ENCODE data around the gene TMEM207.

- TF ChIP-seq CTCF (IDR thresholded peaks at IDR 0.05; ENCODE audit: low read depth, low read length, poor library complexity, severe bottlenecking) (no peak), EZH2phosphoT487 (IDR thresholded peaks at IDR 0.05; ENCODE audit: borderline replicate concordance, low read length) (no peak)
Observed at GRCh38 chr3:190430906-190431305, 18.8 kb downstream of the TMEM207 start.

Measured in DOHH2 (cell line).